NOMO-1 treated with dmso at 0.1 percent for 144 hours (cell line): ENCODE measurements around the gene TADA3.

Source experiments
- DNase-seq: peaks from one replicate; lab custom pipeline; 2025; ENCODE audit not compliant: unreplicated experiment; lab: John Stamatoyannopoulos, UW

TADA3 gene

GRCh38 chr3:9765865-9766264 is 26.4 kb downstream of the TADA3 start:
- no peak for DNase-seq

- no peak for DNase-seq
These were observed 29.4 kb downstream of the TADA3 start for GRCh38 chr3:9762871-9763270.

- DNase-seq: no peak
These were observed 30.4 kb downstream of the TADA3 start for GRCh38 chr3:9761919-9762318.

GRCh38 chr3:9760779-9761505 is 31.3 kb downstream of the TADA3 start:
- no peak for DNase-seq

- no peak for DNase-seq
These were observed 34.8 kb downstream of the TADA3 start for GRCh38 chr3:9757427-9757826.

- no peak for DNase-seq
These were observed 37.6 kb downstream of the TADA3 start for GRCh38 chr3:9754678-9755077.

GRCh38 chr3:9750556-9751411 is 41.5 kb downstream of the TADA3 start:
- no peak for DNase-seq

- peak; percentile 99 for DNase-seq
These were observed 42.4 kb downstream of the TADA3 start, which contains the start of gene OGG1 for GRCh38 chr3:9749645-9750555. OGG1 (plus strand) TSS chr3:9749952; CDS start chr3:9750287, 335 bp downstream.

- no peak for DNase-seq
These were observed 43.0 kb downstream of the TADA3 start for GRCh38 chr3:9749296-9749644.

- DNase-seq: no peak
These were observed 44.2 kb downstream of the TADA3 start for GRCh38 chr3:9748031-9748430.

GRCh38 chr3:9747267-9747666 is 45.0 kb downstream of the TADA3 start:
- no peak for DNase-seq

- DNase-seq: no peak
These were observed 45.9 kb downstream of the TADA3 start for GRCh38 chr3:9746330-9746729.

GRCh38 chr3:9745521-9745920 is 46.8 kb downstream of the TADA3 start:
- DNase-seq: no peak

- no peak for DNase-seq
These were observed 48.1 kb downstream of the TADA3 start for GRCh38 chr3:9744162-9744561.

- DNase-seq: no peak
These were observed 48.7 kb downstream of the TADA3 start for GRCh38 chr3:9743548-9743947.

GRCh38 chr3:9742560-9742959 is 49.7 kb downstream of the TADA3 start:
- no peak for DNase-seq

GRCh38 chr3:9739181-9739580 is 53.1 kb downstream of the TADA3 start:
- DNase-seq: no peak

GRCh38 chr3:9736831-9737230 is 55.4 kb downstream of the TADA3 start:
- DNase-seq: no peak

- DNase-seq: no peak
These were observed 59.5 kb downstream of the TADA3 start for GRCh38 chr3:9732740-9733115.

GRCh38 chr3:9732080-9732739 is 60.1 kb downstream of the TADA3 start:
- DNase-seq: peak; percentile 21
